BJ (cell line): ENCODE results near the gene TAPT1. TPM values are rescaled to one million over a fixed set of nuclear protein-coding genes. Genes with fewer than 3 reads are reported as not detected.

Experiments
- CTCF ChIA-PET: fragments of 350-600 bp; formaldehyde crosslinking; extraction: SDS; loops from one replicate; lab custom pipeline; 2021; ENCODE audit warnings: antibody characterized with exemption, inconsistent platforms; lab: Yijun Ruan, JAX
- POLR2A ChIA-PET: fragments of 300-600 bp; sonication (Branson Sonifier 250); formaldehyde crosslinking; extraction: SDS; loops from one replicate; lab custom pipeline; 2021; ENCODE audit warnings: antibody characterized with exemption; lab: Charles Lee
- DNase-seq: peaks from one replicate; pipeline ENCODE4 v3.0.0-alpha.2; 2011; ENCODE audit warnings: low read depth
- H3K27me3 ChIP-seq: 2 replicates; pipeline ENCODE4 v1.6.0; 2011; ENCODE audit warnings: low read length; ENCODE audit not compliant: control insufficient read depth, insufficient read depth
- H3K36me3 ChIP-seq: 2 replicates; pipeline ENCODE4 v1.5.1; 2011; ENCODE audit warnings: low read length; ENCODE audit not compliant: control insufficient read depth, insufficient read depth
- H3K4me3 ChIP-seq: 2 replicates; pipeline ENCODE4 v1.5.1; 2011; ENCODE audit warnings: low read depth, mild to moderate bottlenecking, control low read depth, low read length
- CTCF ChIP-seq: IDR thresholded peaks from 2 replicates; pipeline ENCODE4 v1.5.1; 2011; ENCODE audit warnings: low read depth, mild to moderate bottlenecking, control low read depth, inconsistent platforms, low read length, moderate library complexity; ENCODE audit not compliant: insufficient read depth
- polyA plus RNA-seq: library from polyadenylated mRNA; depleted of rRNA; stranded (reverse); fragments of >200 nt; gene quantifications from 2 replicates; pipeline ENCODE4 v1.2.3, GENCODE V29; 2011

The TAPT1 gene
- polyA plus RNA-seq, 1 experiment = 7.8 TPM

- POLR2A ChIA-PET = no interaction called here
These were observed 35.9 kb upstream of the TAPT1 start for GRCh38 chr4:16262188-16262587.

GRCh38 chr4:16261313-16261878, 35.1 kb upstream of the TAPT1 start:
- ChIA-PET CTCF (no interaction called here), POLR2A (no interaction called here)
- TF ChIP-seq CTCF = no peak
- H3K36me3 ChIP-seq = no peaks in the 10 kb centered on the region
- H3K27me3 ChIP-seq = 0 out of 2 replicates have a peak, but pooled peaks cover 1% of the 10 kb centered on the region
- no peak for DNase-seq
- no peak overlapping the region for H3K4me3 ChIP-seq

More at GRCh38 chr4:16262188-16262587, 35.9 kb upstream of the TAPT1 start:
- DNase-seq = no peak
- CTCF ChIA-PET = no interaction called here
- Histone ChIP-seq H3K36me3 (no peaks in the 10 kb centered on the region), H3K27me3 (0 out of 2 replicates have a peak, but pooled peaks cover 1% of the 10 kb centered on the region), H3K4me3 (no peak overlapping the region)
- TF ChIP-seq CTCF = no peak

- DNase-seq = no peak
- POLR2A ChIA-PET = no interaction called here
- CTCF ChIA-PET = interaction anchor here (1.5 kb wide), 1 partner anchor 13 kb away, joined by 3 read pairs; no protein-coding TSS in a partner anchor
- no peak for TF ChIP-seq CTCF
- no peaks in the 10 kb centered on the region for H3K36me3 ChIP-seq
- H3K4me3 ChIP-seq = no peak overlapping the region
- H3K27me3 ChIP-seq = no peaks in the 10 kb centered on the region
These were observed 33.6 kb upstream of the TAPT1 start for GRCh38 chr4:16259889-16260246.

- no peak overlapping the region for H3K4me3 ChIP-seq
- no peak for TF ChIP-seq CTCF
- CTCF ChIA-PET = interaction anchor here (1.5 to 1.6 kb wide), 2 partner anchors 13 to 32 kb away, joined by 3 read pairs; no protein-coding TSS in a partner anchor
- no peaks in the 10 kb centered on the region for H3K27me3 ChIP-seq
- no peak for DNase-seq
- POLR2A ChIA-PET = no interaction called here
- no peaks in the 10 kb centered on the region for H3K36me3 ChIP-seq
These were observed 33.1 kb upstream of the TAPT1 start for GRCh38 chr4:16259241-16259888.

GRCh38 chr4:16257611-16258010, 31.3 kb upstream of the TAPT1 start:
- no peak for TF ChIP-seq CTCF
- H3K36me3 ChIP-seq = no peaks in the 10 kb centered on the region
- H3K27me3 ChIP-seq = no peaks in the 10 kb centered on the region
- ChIA-PET POLR2A (no interaction called here), CTCF (interaction anchor here (1.2 to 1.6 kb wide), 2 partner anchors 8 to 30 kb away, joined by 3 read pairs; no protein-coding TSS in a partner anchor)
- no peak overlapping the region for H3K4me3 ChIP-seq
- DNase-seq = no peak
